Left lung (tissue), 10 donors: ENCODE measurements around the gene CCNG2. TPM values are rescaled to one million over a fixed set of nuclear protein-coding genes. Genes with fewer than 3 reads are reported as not detected.

Source experiments
- ATAC-seq: fragments of 200-7000 bp; cut with Tn5 transposase; one replicate; pipeline ENCODE4 v1.9.1; 2020; ENCODE audit warnings: moderate library complexity
- DNase-seq, 4 donors: peaks; one replicate each; pipeline ENCODE4 v3.0.0-alpha.2; 2013 to 2020
- H3K27ac ChIP-seq, 2 donors: fragments of 200-600 bp; sonication (generic) in 1 of 2; one replicate each; pipeline versions ENCODE4 v1.5.0 to v1.8.0; 2020 to 2021
- H3K27me3 ChIP-seq, 2 donors: fragments of 200-600 bp; sonication (generic) in 1 of 2; one replicate each; pipeline versions ENCODE4 v1.5.0 to v1.8.0; 2020 to 2021
- H3K36me3 ChIP-seq, 2 donors: fragments of 200-600 bp; sonication (generic) in 1 of 2; one replicate each; pipeline versions ENCODE4 v1.5.0 to v1.8.0; 2020 to 2021
- H3K4me1 ChIP-seq, 2 donors: fragments of 200-600 bp; one replicate each; pipeline ENCODE4 v1.8.0; 2021
- H3K4me3 ChIP-seq, 2 donors: fragments of 200-600 bp; sonication (generic) in 1 of 2; one replicate each; pipeline versions ENCODE4 v1.5.0 to v1.8.0; 2020 to 2021; ENCODE audit warnings: mild to moderate bottlenecking in 1 of 2
- H3K9me3 ChIP-seq, 2 donors: fragments of 200-600 bp; sonication (generic) in 1 of 2; one replicate each; pipeline versions ENCODE4 v1.5.0 to v1.8.0; 2020 to 2021
- CTCF ChIP-seq, 2 donors: fragments of 200-600 bp; sonication (generic) in 1 of 2; IDR thresholded peaks; one replicate each; pipeline versions ENCODE4 v1.5.0 to v1.8.0; 2021; ENCODE audit warnings: antibody characterized with exemption in 2 of 2
- intact Hi-C, 2 donors: fragments of 100-400 bp; cut with DNase I; formaldehyde crosslinking; loops; one replicate each; pipeline versions ENCODE4 v1.11.2 to v1.14.2; 2022
- polyA plus RNA-seq, 6 donors: library from polyadenylated mRNA; unstranded; fragments of 120-200 nt; gene quantifications; one replicate each; pipeline ENCODE4 v1.2.1, GENCODE V29; 2013; ENCODE audit not compliant: insufficient read length in 6 of 6
- total RNA-seq, 2 donors: library from RNA; stranded (reverse); fragmentation: NEBNext Ultra II Directional; extraction: Animal tissue kit (Norgen Biotek cat#: 25700); gene quantifications; one replicate each; pipeline ENCODE4 v1.2.1, GENCODE V29; 2021
- donor health status: DM: no; HTN: yes; CAD: no.
- donor health status: DM: no; HTN: no; CAD: no.

Gene CCNG2
- total and polyA plus RNA-seq, 8 donors: 31.6 to 136 (median 106) TPM

DNA sequence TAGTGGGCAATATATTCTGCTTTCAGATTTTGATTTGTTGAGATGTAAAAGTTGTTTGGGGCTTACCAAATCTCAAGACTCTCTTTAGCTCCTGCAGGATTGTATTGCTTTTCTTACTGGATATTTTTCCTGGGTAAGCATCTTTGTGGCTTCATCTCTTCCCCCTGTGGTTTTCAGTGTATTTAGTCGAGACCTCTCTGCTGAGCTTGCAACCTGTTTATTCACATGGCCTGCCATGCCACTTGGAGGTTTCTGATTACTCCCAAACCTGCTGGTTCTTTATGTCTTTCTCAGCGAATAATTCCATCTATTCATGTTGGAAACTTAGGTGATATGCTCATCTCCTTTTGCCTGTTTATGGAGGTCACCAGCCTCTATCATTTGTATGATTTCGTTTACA, 10.9 kb downstream of the CCNG2 start:
- Histone ChIP-seq H3K27me3 (no peaks in the 10 kb centered on the region), H3K36me3 (peaks cover 4 to 79% of the 10 kb centered on the region in 2 donors), H3K4me3 (no peak overlapping the region), H3K4me1 (peaks cover 0 to 4% of the 10 kb centered on the region in 2 donors), H3K27ac (no peak overlapping the region), H3K9me3 (no peaks in the 10 kb centered on the region)
- no peak for DNase-seq
- no peak for TF ChIP-seq CTCF (IDR thresholded peaks at IDR 0.05)
- intact Hi-C loops: no loop called here
- no peak for ATAC-seq

GRCh38 chr4:77169481-77169880, 12.5 kb downstream of the CCNG2 start:
- Histone ChIP-seq H3K27me3 (no peaks in the 10 kb centered on the region), H3K9me3 (no peaks in the 10 kb centered on the region), H3K27ac (no peak overlapping the region), H3K36me3 (peaks cover 0 to 63% of the 10 kb centered on the region in 2 donors), H3K4me1 (no peaks in the 10 kb centered on the region), H3K4me3 (no peak overlapping the region)
- ATAC-seq (no peak), DNase-seq (no peak)
- no peak for TF ChIP-seq CTCF (IDR thresholded peaks at IDR 0.05)
- intact Hi-C loops: no loop called here

DNA sequence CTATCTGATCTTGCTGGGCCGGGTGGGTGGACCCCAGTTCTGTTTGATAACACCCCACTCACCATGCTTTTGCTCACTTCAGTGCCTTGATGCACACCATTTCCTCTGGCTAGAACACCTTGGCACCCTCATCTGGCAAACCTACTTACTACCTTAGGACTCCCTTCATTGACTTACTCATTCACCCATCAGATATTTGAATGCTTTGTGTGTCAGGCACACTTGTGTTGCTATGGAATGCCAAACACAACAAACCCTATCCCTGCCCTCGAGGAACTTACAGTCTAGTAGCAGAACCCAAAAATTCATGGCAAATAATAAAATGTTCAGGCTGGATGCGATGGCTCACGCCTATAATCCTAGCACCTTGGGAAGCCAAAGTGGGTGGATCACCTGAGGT, 13.9 kb downstream of the CCNG2 start:
- no peaks in the 10 kb centered on the region for H3K4me1 ChIP-seq
- no peaks in the 10 kb centered on the region for H3K9me3 ChIP-seq
- no peak for DNase-seq
- peaks cover 0 to 49% of the 10 kb centered on the region in 2 donors for H3K36me3 ChIP-seq
- no peak for ATAC-seq
- H3K4me3 ChIP-seq: no peak overlapping the region
- no peak overlapping the region for H3K27ac ChIP-seq
- H3K27me3 ChIP-seq: no peaks in the 10 kb centered on the region
- intact Hi-C loops: no loop called here
- no peak for TF ChIP-seq CTCF (IDR thresholded peaks at IDR 0.05)

- Histone ChIP-seq H3K27me3 (no peaks in the 10 kb centered on the region), H3K4me3 (no peak overlapping the region), H3K9me3 (no peaks in the 10 kb centered on the region), H3K4me1 (no peaks in the 10 kb centered on the region), H3K27ac (no peak overlapping the region), H3K36me3 (peaks cover 0 to 35% of the 10 kb centered on the region in 2 donors)
- TF ChIP-seq CTCF (IDR thresholded peaks at IDR 0.05): no peak
- intact Hi-C loops: no loop called here
- ATAC-seq (peak; percentile 49), DNase-seq (no peak)
These were observed 15.3 kb downstream of the CCNG2 start for GRCh38 chr4:77172336-77172735.

- Histone ChIP-seq H3K4me1 (no peaks in the 10 kb centered on the region), H3K36me3 (peaks cover 0 to 15% of the 10 kb centered on the region in 2 donors), H3K27me3 (no peaks in the 10 kb centered on the region), H3K4me3 (no peak overlapping the region), H3K9me3 (no peaks in the 10 kb centered on the region), H3K27ac (no peak overlapping the region)
- DNase-seq (no peak), ATAC-seq (no peak)
- intact Hi-C loops: no loop called here
- no peak for TF ChIP-seq CTCF (IDR thresholded peaks at IDR 0.05)
These were observed 17.4 kb downstream of the CCNG2 start for GRCh38 chr4:77174426-77174825.
